GM18517 (cell line): Measurements from ENCODE around the gene PRPSAP1.

ENCODE experiments used
- ATAC-seq: cut with Tn5 transposase; IDR thresholded peaks from one replicate; pipeline ENCODE4 v1.9.1; 2021; ENCODE audit warnings: mild to moderate bottlenecking, moderate library complexity; ENCODE audit not compliant: unreplicated experiment

Gene PRPSAP1

GRCh38 chr17:76267051-76267576 lies 86.6 kb downstream of the PRPSAP1 start:
- ATAC-seq: no peak

- no peak for ATAC-seq
These were observed 87.3 kb downstream of the PRPSAP1 start for GRCh38 chr17:76266244-76266938.

GRCh38 chr17:76265624-76266243 lies 88.0 kb downstream of the PRPSAP1 start:
- ATAC-seq: no peak

GRCh38 chr17:76264755-76265623 lies 88.7 kb downstream of the PRPSAP1 start, which contains the start of gene UBALD2:
TSS of gene UBALD2 (plus strand) at chr17:76265348. CDS start at chr17:76265506, 158 bp downstream.
- ATAC-seq: peak; percentile 70

- ATAC-seq: no peak
These were observed 89.3 kb downstream of the PRPSAP1 start for GRCh38 chr17:76264425-76264754.

- no peak for ATAC-seq
These were observed 89.8 kb downstream of the PRPSAP1 start for GRCh38 chr17:76263896-76264295.

- no peak for ATAC-seq
These were observed 90.9 kb downstream of the PRPSAP1 start for GRCh38 chr17:76262732-76263344.

- ATAC-seq: no peak
These were observed 92.1 kb downstream of the PRPSAP1 start for GRCh38 chr17:76261421-76262215.

GRCh38 chr17:76260669-76261068 lies 93.0 kb downstream of the PRPSAP1 start:
- no peak for ATAC-seq

GRCh38 chr17:76260220-76260619 lies 93.5 kb downstream of the PRPSAP1 start:
- ATAC-seq: no peak
